Daoy (cell line): ENCODE measurements around the gene ALCAM. TPM values are rescaled to one million over a fixed set of nuclear protein-coding genes. Genes with fewer than 3 reads are reported as not detected.

Experiments used
- DNase-seq: peaks from one replicate; pipeline ENCODE4 v3.0.0-alpha.2; 2015; ENCODE audit warnings: low read depth
- total RNA-seq: library from RNA; depleted of rRNA; stranded (reverse); fragments of >200 nt; shearing (Covaris generic); gene quantifications from 2 replicates; pipeline ENCODE4 v1.2.3, GENCODE V29; 2014

ALCAM gene
- total RNA-seq, 1 experiment from 2014 or later = 102 TPM

DNA sequence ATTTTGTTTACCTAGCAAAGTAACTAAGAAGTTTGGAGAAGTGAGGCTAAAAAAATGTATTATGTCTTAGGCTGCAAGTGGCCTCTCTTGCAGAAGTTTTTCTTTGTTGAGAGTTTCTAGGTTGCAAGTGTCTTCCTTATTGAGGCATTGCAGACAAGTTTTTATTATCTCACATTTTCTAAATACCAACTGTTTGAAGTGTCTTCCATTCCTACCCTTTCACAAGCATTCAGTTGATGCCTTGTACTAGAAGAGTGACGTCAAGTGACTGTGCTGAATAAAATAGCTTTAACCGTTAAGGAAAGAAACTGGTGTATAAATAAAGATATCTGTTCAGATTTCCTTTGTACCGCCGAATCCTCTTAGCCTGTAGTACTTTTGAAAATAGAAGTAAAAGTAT lies 123.3 kb downstream of the ALCAM start:
- DNase-seq = no peak

DNA sequence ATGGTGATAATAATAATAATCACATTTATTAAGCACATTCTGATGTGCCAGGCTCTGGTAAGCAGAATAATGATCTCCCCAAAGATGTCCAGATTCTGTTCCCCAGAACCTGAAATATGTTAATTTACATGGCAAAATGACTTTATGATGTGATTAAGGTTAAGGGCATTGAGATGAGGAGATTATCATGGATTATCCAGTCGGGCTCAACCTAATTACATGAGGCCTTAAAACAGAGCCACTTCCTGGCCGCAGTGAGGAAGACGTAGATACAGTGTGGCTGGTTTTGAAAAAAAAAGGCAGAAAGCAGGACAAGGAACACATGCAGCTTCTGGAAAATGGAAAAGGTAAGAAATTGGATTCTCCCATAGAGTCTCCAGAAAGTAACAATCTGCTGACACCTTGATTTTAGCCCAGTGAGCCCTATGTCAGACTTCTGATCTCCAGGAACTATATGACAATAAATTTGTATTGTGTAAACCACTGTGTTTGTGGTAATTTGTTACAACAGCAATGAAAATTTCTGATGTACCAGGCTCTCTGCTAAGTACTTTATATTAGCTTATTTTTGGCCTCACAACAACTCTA lies 126.7 kb downstream of the ALCAM start:
- DNase-seq = no peak

GRCh38 chr3:105495021-105495420 lies 128.3 kb downstream of the ALCAM start:
- DNase-seq = no peak

DNA sequence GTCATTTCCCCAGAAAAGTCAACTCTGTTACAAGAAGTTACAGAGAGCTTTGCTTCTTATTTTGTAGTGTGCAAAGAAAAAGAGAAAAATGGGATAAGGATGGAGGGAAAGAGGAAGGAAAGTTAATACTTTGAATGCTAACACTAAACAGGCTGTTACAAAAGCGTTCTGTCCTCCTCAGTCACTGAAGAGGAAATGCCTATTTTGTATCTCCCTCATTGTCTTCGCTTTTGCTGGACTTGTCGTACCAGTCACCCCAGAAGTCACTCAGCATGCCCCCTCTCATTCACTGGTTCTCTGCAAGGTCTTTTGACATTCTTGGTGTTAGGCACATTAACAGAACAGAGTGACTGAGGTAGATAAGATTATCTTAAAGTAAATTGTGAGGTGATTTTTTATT lies 129.6 kb downstream of the ALCAM start:
- no peak for DNase-seq

DNA sequence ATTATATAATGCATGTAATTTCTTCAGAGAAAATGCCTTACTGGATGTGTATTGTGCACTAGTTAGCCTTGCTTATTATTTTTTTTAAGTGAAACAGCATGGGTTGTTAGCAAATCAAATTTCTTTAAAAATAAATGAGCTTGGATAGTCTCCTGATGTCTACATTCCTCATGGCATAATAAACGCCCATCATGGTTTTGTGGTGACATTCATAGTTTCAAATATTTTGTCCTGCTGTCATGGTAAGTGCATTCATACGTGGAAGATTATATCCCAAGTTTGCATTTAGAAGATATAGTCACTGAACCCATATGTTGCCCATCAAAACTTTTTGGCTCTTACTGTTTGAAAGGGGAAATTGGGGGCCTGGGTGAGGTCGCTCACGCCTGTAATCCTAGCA lies 130.7 kb downstream of the ALCAM start:
- no peak for DNase-seq

DNA sequence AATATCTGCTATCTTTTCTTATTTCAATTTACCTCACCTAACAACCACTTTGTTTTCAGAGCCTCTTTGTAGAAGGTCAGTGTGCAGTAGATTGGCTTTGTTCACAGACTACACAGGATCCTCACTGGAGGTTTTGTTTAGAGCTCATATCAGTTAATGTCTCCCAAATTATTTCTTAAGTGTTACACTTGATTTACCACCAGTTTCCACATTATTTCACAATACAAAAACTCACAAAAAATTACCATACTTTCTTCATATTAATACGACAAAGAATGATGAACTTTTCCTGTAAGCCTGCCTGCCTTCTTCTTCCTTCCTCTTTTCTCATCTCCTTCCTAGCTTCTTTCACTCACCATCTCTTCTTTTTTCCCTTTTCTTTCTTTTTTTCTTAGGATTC lies 133.3 kb downstream of the ALCAM start:
- no peak for DNase-seq

- DNase-seq = no peak
Measured at GRCh38 chr3:105502333-105502732, 135.6 kb downstream of the ALCAM start.

- no peak for DNase-seq
Measured at GRCh38 chr3:105503191-105503593, 136.5 kb downstream of the ALCAM start.

DNA sequence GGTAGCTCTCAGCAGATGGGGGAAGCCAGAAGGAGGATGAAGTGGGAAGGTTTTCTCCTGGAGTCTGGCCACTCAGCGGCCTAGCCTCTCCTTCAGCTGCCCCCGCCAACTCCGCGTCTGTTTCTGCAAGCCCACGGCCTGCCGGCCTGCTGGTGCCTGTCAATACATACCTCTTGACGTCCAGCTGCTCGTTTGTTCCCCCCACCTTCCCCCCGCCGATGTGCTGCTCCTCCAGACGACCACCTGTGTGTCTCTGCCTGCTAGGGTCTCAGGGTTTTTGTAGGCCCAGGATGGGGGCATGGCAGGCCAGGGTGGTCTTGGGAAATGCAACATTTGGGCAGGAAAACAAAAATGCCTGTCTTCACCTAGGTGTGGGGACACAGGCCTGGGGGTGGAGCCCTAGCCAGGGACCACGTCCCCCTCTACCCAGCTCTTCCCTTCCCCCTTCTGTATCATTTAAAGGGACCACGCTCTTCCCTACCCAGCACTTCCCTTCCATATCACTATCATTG lies 137.8 kb downstream of the ALCAM start:
- no peak for DNase-seq

DNA sequence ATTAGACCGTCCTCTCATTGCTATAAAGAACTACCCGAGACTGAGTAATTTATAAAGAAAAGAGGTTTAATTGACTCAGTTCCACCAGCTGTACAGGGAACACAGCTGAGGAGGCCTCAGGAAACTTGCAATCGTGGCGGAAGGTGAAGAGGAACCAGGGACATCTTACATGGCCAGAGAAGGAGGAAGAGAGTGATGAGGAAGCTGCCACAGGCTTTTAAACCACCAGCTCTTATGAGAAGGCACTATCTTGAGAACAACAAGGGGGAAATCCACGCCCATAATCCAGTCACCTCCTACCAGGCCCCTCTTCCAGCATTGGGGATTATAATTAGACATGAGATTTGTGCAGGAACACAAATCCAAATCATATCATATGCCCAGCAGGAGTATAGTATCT lies 138.5 kb downstream of the ALCAM start:
- no peak for DNase-seq

- no peak for DNase-seq
Measured at GRCh38 chr3:105511031-105511430, 144.3 kb downstream of the ALCAM start.

DNA sequence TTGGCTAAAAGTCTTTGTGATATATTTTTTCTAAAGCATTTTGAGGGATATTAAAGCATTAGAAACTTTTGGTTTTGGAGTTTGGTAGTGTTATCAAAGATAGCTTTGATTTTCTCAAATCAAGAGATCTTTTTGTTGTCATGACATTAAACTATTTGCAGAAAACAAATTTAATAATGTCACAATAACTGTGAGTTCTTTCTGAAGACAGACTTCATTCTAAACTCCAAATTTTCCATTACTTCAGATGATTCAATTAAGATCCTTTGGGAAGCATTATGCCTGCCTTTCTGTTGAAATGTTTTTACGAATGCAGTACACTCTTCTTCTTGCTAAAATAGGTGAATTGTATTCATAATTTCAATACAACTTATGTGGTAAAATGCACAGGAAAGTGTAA lies 145.4 kb downstream of the ALCAM start:
- no peak for DNase-seq

- peak; percentile 45 for DNase-seq
Measured at GRCh38 chr3:105513042-105513441, 146.3 kb downstream of the ALCAM start.

DNA sequence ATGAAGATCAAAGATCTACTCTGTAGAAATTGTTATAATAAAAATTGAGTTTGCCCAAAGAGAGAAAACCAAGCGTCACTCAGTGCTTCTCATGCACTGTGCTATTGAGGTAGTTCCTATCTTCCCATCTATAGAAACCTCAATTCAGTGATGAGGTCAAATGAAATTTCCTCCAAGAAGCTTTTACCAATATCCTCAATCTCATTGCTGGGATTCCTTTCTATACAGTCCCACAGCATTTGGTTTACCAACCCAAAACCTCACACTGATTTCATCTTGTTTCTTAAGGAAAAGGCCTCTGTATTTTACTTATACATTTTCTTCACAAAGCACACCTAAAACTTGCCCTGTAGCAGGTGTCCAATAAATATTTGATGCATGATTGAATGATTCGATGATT lies 147.2 kb downstream of the ALCAM start:
- DNase-seq = no peak

DNA sequence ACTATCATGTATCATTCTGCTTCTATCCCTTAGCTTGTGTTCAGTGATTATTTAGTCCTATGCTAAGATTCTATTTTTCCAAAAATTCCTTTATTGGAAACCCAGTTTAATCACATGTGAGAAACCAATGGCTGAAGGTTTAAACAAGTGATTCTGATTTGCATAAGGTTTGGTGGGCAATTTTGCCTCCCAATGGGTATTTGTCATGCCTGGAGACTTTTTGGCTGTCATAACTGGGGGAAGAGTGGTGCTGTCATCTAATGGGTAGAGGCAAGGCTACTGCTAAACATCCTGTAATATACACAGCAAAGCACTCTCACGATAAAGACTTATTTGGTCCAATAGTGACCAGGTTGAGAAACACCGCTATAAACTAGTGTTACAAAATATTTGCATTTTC lies 148.7 kb downstream of the ALCAM start:
- DNase-seq = no peak

GRCh38 chr3:105516972-105517371 lies 150.3 kb downstream of the ALCAM start:
- no peak for DNase-seq

- no peak for DNase-seq
Measured at GRCh38 chr3:105518203-105518602, 151.5 kb downstream of the ALCAM start.

- peak; percentile 48 for DNase-seq
Measured at GRCh38 chr3:105518806-105519418, 152.2 kb downstream of the ALCAM start.

- no peak for DNase-seq
Measured at GRCh38 chr3:105521770-105522169, 155.1 kb downstream of the ALCAM start.

DNA sequence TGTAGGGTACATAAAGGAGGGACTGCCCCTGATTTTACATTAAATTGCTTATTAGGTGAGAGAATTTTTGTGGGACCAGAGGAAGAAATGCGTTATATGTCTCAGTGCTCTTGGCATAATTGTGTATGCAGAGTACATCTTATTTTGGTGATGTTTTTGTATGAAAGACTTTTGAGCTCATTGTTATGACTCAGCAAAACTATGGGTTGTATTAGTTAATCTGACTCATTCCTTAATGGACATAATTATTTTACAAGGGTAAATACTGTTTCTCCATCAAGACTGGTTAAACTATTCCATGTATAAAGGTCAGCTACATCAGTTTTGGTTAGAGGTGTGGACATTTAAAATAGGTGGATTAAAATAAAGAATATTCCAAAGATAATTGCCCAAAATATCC lies 156.8 kb downstream of the ALCAM start:
- DNase-seq = no peak

DNA sequence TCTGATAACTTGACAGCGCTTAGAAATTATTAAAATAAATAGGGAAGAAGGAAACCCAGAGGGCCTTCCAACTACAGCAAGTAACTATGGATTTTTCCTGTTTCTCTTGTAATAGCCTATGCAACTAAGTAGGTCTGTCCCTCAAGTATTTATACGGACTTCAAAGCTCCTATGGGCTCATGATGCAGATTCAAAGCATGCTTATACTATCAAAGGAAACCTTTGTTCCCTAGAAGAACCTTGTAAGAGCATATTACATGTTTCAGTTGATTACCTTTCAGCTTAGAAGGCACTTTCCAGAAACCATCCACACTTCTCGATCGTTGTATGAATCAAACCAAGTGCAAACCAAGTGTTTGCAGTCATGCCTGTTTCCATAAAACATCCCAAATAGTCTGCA lies 158.8 kb downstream of the ALCAM start:
- DNase-seq = no peak

- peak; percentile 26 for DNase-seq
Measured at GRCh38 chr3:105526360-105527111, 159.8 kb downstream of the ALCAM start.

GRCh38 chr3:105527535-105527934 lies 160.8 kb downstream of the ALCAM start:
- no peak for DNase-seq
